ENCODE measurements around the gene KLHL14. TPM values are rescaled to one million over a fixed set of nuclear protein-coding genes. Genes with fewer than 3 reads are reported as not detected.

Gene KLHL14
- polyA plus RNA-seq, 1 donor: 33.1 TPM

GRCh38 chr18:32637226-32637625 lies 135.6 kb downstream of the KLHL14 start:
- DNase-seq: no peak

GRCh38 chr18:32634876-32635431 lies 137.9 kb downstream of the KLHL14 start:
- no peak for DNase-seq

GRCh38 chr18:32629981-32630700 lies 142.7 kb downstream of the KLHL14 start:
- no peak for DNase-seq

GRCh38 chr18:32629292-32629691 lies 143.5 kb downstream of the KLHL14 start:
- no peak for DNase-seq

- no peak for DNase-seq
Measured at GRCh38 chr18:32624182-32624723, 148.6 kb downstream of the KLHL14 start.

- no peak for DNase-seq
Measured at GRCh38 chr18:32623563-32623962, 149.3 kb downstream of the KLHL14 start.
